H9 (cell line): Measurements from ENCODE around the gene MRTFA. TPM values are rescaled to one million over a fixed set of nuclear protein-coding genes. Genes with fewer than 3 reads are reported as not detected.

Experiments used
- DNase-seq: peaks from one replicate; pipeline ENCODE4 v3.0.0-alpha.2; 2017
- H2AFZ ChIP-seq: one replicate; pipeline ENCODE4 v1.6.1; 2013; ENCODE audit warnings: mild to moderate bottlenecking, low read length, control low read depth, moderate library complexity
- H2AK5ac ChIP-seq: 2 replicates; pipeline ENCODE4 v1.6.1; 2013; ENCODE audit warnings: low read length, control low read depth, mixed read lengths; ENCODE audit not compliant: insufficient read length
- H2BK120ac ChIP-seq: one replicate; pipeline ENCODE4 v1.6.1; 2013; ENCODE audit warnings: low read depth, mild to moderate bottlenecking, low read length, control low read depth, inconsistent platforms; ENCODE audit not compliant: poor library complexity, severe bottlenecking
- H2BK12ac ChIP-seq: 2 replicates; pipeline ENCODE4 v1.6.1; 2013; ENCODE audit warnings: low read length, control low read depth, mixed read lengths, low read depth; ENCODE audit not compliant: insufficient read length
- H2BK15ac ChIP-seq: 2 replicates; pipeline ENCODE4 v1.6.1; 2013; ENCODE audit warnings: low read depth, low read length, control low read depth
- H2BK20ac ChIP-seq: one replicate; pipeline ENCODE4 v1.6.1; 2013; ENCODE audit warnings: low read depth, mild to moderate bottlenecking, low read length, control low read depth, inconsistent platforms; ENCODE audit not compliant: poor library complexity, severe bottlenecking
- H2BK5ac ChIP-seq: 2 replicates; pipeline ENCODE4 v1.6.1; 2013; ENCODE audit warnings: low read length, control low read depth, mixed read lengths; ENCODE audit not compliant: insufficient read length
- H3K14ac ChIP-seq: 2 replicates; pipeline ENCODE4 v1.6.1; 2013; ENCODE audit warnings: low read length, control low read depth; ENCODE audit not compliant: insufficient read depth
- H3K18ac ChIP-seq: 2 replicates; pipeline ENCODE4 v1.6.1; 2013; ENCODE audit warnings: low read depth, mild to moderate bottlenecking, mixed read lengths, low read length, control low read depth; ENCODE audit not compliant: insufficient read length
- H3K23ac ChIP-seq: 2 replicates; pipeline ENCODE4 v1.6.1; 2013; ENCODE audit warnings: low read length, control low read depth, mixed read lengths, low read depth; ENCODE audit not compliant: insufficient read length
- H3K23me2 ChIP-seq: 2 replicates; pipeline ENCODE4 v1.6.1; 2013; ENCODE audit warnings: low read depth, mild to moderate bottlenecking, mixed read lengths, low read length, control low read depth; ENCODE audit not compliant: insufficient read length, poor library complexity, severe bottlenecking
- H3K27ac ChIP-seq: 2 replicates; pipeline ENCODE4 v1.5.1; 2013; ENCODE audit warnings: low read length, control low read depth, mixed read lengths, low read depth; ENCODE audit not compliant: insufficient read length
- H3K27me3 ChIP-seq: 2 replicates; pipeline ENCODE4 v1.6.1; 2013; ENCODE audit warnings: low read length, control low read depth, inconsistent platforms; ENCODE audit not compliant: insufficient read depth
- H3K4ac ChIP-seq: 2 replicates; pipeline ENCODE4 v1.6.1; 2013; ENCODE audit warnings: low read depth, mild to moderate bottlenecking, control low read depth, inconsistent platforms, low read length, moderate library complexity
- H3K4me1 ChIP-seq: 2 replicates; pipeline ENCODE4 v1.6.1; 2013; ENCODE audit warnings: low read length, control low read depth, inconsistent platforms; ENCODE audit not compliant: insufficient read depth
- H3K4me2 ChIP-seq: 2 replicates; pipeline ENCODE4 v1.6.1; 2013; ENCODE audit warnings: low read length, control low read depth, mixed read lengths; ENCODE audit not compliant: insufficient read length, insufficient read depth
- H3K56ac ChIP-seq: 2 replicates; pipeline ENCODE4 v1.6.1; 2013; ENCODE audit warnings: low read depth, mild to moderate bottlenecking, mixed read lengths, low read length, control low read depth; ENCODE audit not compliant: insufficient read length
- H3K79me1 ChIP-seq: 2 replicates; pipeline ENCODE4 v1.6.1; 2013; ENCODE audit warnings: low read depth, mild to moderate bottlenecking, moderate library complexity, low read length, control low read depth, inconsistent platforms; ENCODE audit not compliant: insufficient read depth, poor library complexity, severe bottlenecking
- H3K79me2 ChIP-seq: 2 replicates; pipeline ENCODE4 v1.6.1; 2013; ENCODE audit warnings: low read length, control low read depth, inconsistent platforms; ENCODE audit not compliant: insufficient read depth
- H3K9ac ChIP-seq: 2 replicates; pipeline ENCODE4 v1.6.1; 2013; ENCODE audit warnings: low read length, control low read depth, mixed read lengths; ENCODE audit not compliant: insufficient read length; ENCODE audit errors: extremely low read depth
- H3K9me3 ChIP-seq: one replicate; pipeline ENCODE4 v1.6.1; 2013; ENCODE audit warnings: low read depth, low read length, inconsistent platforms; ENCODE audit not compliant: control insufficient read depth
- H3T11ph ChIP-seq: one replicate; pipeline ENCODE4 v1.6.1; 2013; ENCODE audit warnings: mild to moderate bottlenecking, low read length, control low read depth, inconsistent platforms
- H4K20me1 ChIP-seq: one replicate; pipeline ENCODE4 v1.6.1; 2013; ENCODE audit not compliant: control insufficient read depth, insufficient read length, insufficient read depth
- H4K5ac ChIP-seq: 2 replicates; pipeline ENCODE4 v1.6.1; 2013; ENCODE audit warnings: low read depth, mild to moderate bottlenecking, mixed read lengths, low read length, control low read depth; ENCODE audit not compliant: insufficient read length
- H4K8ac ChIP-seq: replicated peaks from 2 replicates; pipeline ENCODE4 v1.6.1; 2013; ENCODE audit warnings: low read length, control low read depth, mixed read lengths, low read depth; ENCODE audit not compliant: insufficient read length
- H4K91ac ChIP-seq: 2 replicates; pipeline ENCODE4 v1.6.1; 2013; ENCODE audit warnings: low read depth, mild to moderate bottlenecking, moderate library complexity, mixed read lengths, low read length, control low read depth; ENCODE audit not compliant: insufficient read length
- H3K27ac Mint-ChIP-seq, 3 experiments: 2 replicates in 2 of 3; 3 replicates in 1 of 3; pipeline ENCODE4 v1.8.0; 2020 to 2021; ENCODE audit warnings: mixed read lengths in 3 of 3, mild to moderate bottlenecking in 1 of 3, moderate library complexity in 1 of 3
- H3K27me3 Mint-ChIP-seq: 2 replicates; pipeline ENCODE4 v1.8.0; 2021; ENCODE audit warnings: low read depth, mild to moderate bottlenecking, moderate library complexity, mixed read lengths
- H3K36me3 Mint-ChIP-seq, 3 experiments: 2 replicates in 2 of 3; 3 replicates in 1 of 3; pipeline ENCODE4 v1.8.0; 2020 to 2021; ENCODE audit warnings: low read depth in 3 of 3, mixed read lengths in 3 of 3; ENCODE audit not compliant: insufficient read depth in 1 of 3
- H3K4me1 Mint-ChIP-seq, 2 experiments: 2 replicates each; pipeline ENCODE4 v1.8.0; 2020; ENCODE audit warnings: mixed read lengths in 2 of 2
- H3K4me3 Mint-ChIP-seq, 2 experiments: 2 replicates in 1 of 2; 3 replicates in 1 of 2; pipeline ENCODE4 v1.8.0; 2020 to 2021; ENCODE audit warnings: mild to moderate bottlenecking in 2 of 2, mixed read lengths in 2 of 2, moderate library complexity in 1 of 2
- H3K9me3 Mint-ChIP-seq, 2 experiments: 2 replicates in 1 of 2; 3 replicates in 1 of 2; pipeline ENCODE4 v1.8.0; 2020; ENCODE audit warnings: mild to moderate bottlenecking in 2 of 2, mixed read lengths in 2 of 2, moderate library complexity in 1 of 2
- CTCF ChIP-seq: fragments of 200-600 bp; sonication (generic); conservative IDR thresholded peaks from 3 replicates; pipeline ENCODE4 v1.8.0; 2021; ENCODE audit warnings: antibody characterized with exemption, mild to moderate bottlenecking
- WGBS: extraction: QIAGEN DNeasy Blood & Tissue Kit; methylation state at CpG from one replicate; pipeline ENCODE4 v1.1.7; 2013; ENCODE audit warnings: missing lambda C conversion rate, low lambda C conversion rate, mixed read lengths; ENCODE audit not compliant: insufficient read length; ENCODE audit errors: extremely low coverage; 5-methylcytosine and 5-hydroxymethylcytosine counted together
- total RNA-seq: library from RNA; stranded (reverse); gene quantifications from 2 replicates; pipeline ENCODE4 v1.2.1, GENCODE V29; 2021

MRTFA gene
- total RNA-seq, 1 experiment from 2014 or later: 38.1 TPM

DNA sequence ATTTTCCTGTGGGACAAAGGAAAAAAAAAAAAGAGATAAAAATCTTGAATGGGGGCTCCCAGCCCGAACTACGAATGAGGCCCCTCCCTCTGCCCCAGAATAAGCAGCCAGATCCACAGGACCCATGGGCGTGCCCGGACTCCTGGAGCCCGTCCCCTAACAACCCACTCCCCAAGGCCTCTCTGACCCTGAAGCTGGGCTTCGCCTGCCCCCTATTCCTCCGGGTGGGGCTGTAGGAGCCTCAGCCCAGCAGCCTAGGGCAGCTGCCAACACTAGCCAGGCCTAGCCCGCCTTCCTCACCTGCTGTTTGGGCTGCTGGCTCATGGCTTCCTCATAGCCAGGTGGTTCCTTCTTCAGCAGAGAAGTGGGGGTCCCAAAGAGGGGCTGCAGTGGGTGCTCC is 219.5 kb downstream of the MRTFA start:
- H3K18ac ChIP-seq: no peak overlapping the region
- no peak overlapping the region for H3K27ac ChIP-seq
- Mint-ChIP-seq H3K36me3 (peaks cover 22 to 49% (median 43%) of the 10 kb centered on the region in 3 experiments), H3K4me3 (no peak overlapping the region; a peak in 1 of 5 replicates), H3K27me3 (no peaks in the 10 kb centered on the region; the same call in 1 of the 2 replicates), H3K4me1 (0 out of 4 replicates have a peak, but pooled peaks cover 2 to 6% of the 10 kb centered on the region in 2 experiments), H3K9me3 (no peaks in the 10 kb centered on the region), H3K27ac (0 out of 7 replicates have a peak overlapping the region, but pooled peaks of 2 of the 3 experiments have one; percentile 2 to 40)
- no peaks in the 10 kb centered on the region for H3K79me1 ChIP-seq
- no peak overlapping the region for H3K23ac ChIP-seq
- H3K14ac ChIP-seq: no peak overlapping the region
- no peaks in the 10 kb centered on the region for H3K4me1 ChIP-seq
- no peak overlapping the region for H4K8ac ChIP-seq
- H2AFZ ChIP-seq: no peak overlapping the region
- no peak overlapping the region for H2BK12ac ChIP-seq
- no peak overlapping the region for H2AK5ac ChIP-seq
- H4K20me1 ChIP-seq: no peaks in the 10 kb centered on the region
- no peak overlapping the region for H2BK120ac ChIP-seq
- WGBS: no CpG with 5 or more reads among the region's 8 CpGs
- H4K5ac ChIP-seq: no peak overlapping the region
- no peak overlapping the region for H2BK5ac ChIP-seq
- H3K56ac ChIP-seq: no peak overlapping the region
- no peak overlapping the region for H2BK15ac ChIP-seq
- H3K79me2 ChIP-seq: no peaks in the 10 kb centered on the region
- DNase-seq: no peak
- no peak overlapping the region for H4K91ac ChIP-seq
- H3K27me3 ChIP-seq: no peaks in the 10 kb centered on the region
- H3K9ac ChIP-seq: no peak overlapping the region
- no peak for TF ChIP-seq CTCF
- H3K4me2 ChIP-seq: no peak overlapping the region
- no peaks in the 10 kb centered on the region for H3K23me2 ChIP-seq
- no peak overlapping the region for H2BK20ac ChIP-seq
- H3K9me3 ChIP-seq: no peaks in the 10 kb centered on the region
- no peak overlapping the region for H3T11ph ChIP-seq
- no peak overlapping the region for H3K4ac ChIP-seq
